ENCODE data around the gene SRSF4.

Gene SRSF4

GRCh38 chr1:29099286-29099685, 82.4 kb downstream of the SRSF4 start:
- no peak for DNase-seq (ENCODE audit: low read depth in 4 of 4, low spot score in 1 of 4)
